NCI-H2227 treated with DMSO at 0.1 percent for 48 hours (cell line): ENCODE measurements around the gene BEST3.
"Not testable (repeated sequence)": the region's sequence is repeated elsewhere in the genome, so short reads cannot be mapped to it uniquely, and the experiment has no call there.

Experiments
- DNase-seq: peaks from one replicate; lab custom pipeline; 2025; lab: John Stamatoyannopoulos, UW

The BEST3 gene

DNA sequence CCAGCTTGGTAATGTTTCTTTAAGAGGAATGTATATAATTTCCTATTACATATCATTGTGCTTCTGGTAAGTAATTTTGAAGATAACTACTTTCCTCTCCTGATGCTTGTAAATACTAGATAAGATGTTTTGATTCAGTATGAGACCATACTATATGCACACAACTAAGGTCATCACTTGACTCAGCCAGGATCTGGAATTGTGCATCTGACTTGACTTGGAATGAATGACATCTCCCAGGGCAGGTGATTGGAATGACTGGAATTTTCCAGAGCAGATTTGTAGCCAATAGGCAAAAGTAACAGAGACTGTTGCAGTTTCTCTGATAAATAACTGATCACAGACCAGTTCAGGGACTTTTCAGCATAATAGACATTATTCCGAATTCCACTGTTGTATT is 11.1 kb downstream of the BEST3 start:
- no peak for DNase-seq

DNA sequence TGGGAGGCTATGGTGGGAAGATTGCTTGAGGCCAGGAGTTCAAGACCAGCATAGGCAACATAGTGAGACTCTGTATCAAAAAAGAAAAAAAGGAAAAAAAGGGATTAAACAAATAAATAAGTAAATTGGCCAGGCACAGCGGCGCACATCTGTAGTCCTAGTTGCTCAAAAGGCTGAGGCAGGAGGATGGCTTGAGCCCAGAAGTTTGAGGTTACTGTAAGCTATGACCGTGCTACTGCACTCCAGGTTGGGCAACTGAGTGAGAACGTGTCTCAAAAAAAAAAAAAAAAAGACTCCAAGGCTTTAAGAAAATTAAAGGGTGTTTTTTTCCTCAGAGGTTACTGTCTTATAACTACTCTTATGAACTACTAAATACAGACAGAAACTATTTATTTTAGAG is 11.7 kb downstream of the BEST3 start:
- DNase-seq: no peak

DNA sequence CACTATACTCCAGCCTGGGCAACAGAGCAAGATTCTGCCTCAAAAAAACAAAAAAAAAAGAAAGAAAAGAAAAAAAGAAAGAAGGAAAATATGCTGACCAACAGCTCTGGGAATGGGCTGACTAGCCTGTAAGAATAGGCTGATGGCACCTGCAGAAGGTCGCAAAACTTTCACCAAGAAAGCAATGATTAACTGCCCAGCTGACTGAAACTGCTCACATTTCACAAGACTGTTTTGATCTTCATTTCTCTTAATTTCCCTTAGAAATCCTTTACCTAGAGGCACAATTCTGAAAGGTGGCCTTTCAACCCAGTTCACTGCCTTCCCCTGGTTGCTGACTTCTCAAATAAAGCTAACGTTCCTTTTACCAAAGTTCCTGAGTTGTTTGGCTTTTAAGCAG is 12.4 kb downstream of the BEST3 start:
- DNase-seq: no peak

DNA sequence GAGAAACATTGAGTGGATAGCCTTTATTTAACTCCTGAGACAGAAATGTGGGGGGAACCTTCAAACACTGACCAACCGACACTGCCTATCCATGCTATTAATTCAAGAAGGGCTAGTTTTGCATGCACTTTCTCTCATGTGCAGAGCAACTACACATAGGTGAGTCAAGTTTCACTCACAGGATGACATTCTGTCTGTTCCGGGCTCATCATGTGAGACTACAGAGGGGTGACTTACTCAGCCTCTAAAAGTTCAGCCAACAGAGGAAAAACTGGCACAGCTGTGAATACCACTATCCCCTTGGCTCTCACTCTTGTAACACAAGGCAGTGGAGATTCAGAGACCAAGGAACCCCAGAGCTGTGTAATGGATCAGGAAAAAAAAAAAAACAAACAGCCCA is 13.3 kb downstream of the BEST3 start:
- DNase-seq: no peak

DNA sequence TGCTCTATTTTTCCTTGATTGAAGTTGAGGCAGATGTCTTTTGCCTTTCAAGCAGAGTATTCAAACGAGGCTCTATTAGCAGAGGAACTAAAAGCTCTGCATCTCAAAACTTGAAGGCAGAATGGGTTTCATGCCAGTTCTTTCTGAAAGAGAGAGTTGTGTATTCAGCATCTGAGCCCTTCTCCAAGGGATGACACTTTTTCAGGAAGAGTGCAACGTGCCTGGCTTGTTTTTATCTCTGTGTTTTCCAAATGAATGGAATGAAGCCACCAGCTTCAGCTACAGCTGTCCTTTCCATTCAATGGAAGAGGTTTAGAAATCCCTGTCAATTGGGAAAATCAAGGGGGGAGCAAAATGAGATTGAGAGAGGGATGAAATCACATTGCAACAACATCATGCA is 14.6 kb downstream of the BEST3 start:
- DNase-seq: no peak

DNA sequence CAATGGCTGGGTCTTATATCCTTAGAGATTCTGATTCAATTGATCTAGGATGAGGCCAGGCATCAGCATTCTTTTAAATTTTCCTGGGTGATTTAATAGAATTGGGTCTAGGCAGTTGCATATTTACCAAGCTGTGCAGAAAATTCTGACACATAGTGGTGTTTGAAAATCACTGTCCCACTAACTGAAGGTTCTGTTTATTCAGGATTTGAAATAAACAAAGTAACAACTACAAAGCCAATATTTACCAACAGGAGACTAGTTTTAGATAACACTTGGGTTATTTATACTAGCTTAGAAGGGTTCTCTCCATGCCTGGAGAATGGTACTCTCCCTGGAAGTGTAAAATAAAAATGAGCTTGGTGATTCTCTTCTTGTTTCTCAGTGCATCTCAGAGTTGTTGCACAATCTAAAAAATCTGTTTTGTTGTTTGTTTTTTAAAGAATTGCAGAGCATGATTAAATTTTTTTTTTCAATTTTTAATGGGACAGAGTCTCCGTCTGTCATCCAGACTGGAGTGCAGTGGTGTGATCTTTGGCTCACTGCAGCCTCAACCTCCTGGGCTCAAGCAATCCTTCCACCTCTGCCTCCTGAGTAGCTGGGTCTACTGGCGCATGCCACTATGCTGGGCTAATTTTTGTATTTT is 16.9 kb downstream of the BEST3 start:
- DNase-seq: no peak

DNA sequence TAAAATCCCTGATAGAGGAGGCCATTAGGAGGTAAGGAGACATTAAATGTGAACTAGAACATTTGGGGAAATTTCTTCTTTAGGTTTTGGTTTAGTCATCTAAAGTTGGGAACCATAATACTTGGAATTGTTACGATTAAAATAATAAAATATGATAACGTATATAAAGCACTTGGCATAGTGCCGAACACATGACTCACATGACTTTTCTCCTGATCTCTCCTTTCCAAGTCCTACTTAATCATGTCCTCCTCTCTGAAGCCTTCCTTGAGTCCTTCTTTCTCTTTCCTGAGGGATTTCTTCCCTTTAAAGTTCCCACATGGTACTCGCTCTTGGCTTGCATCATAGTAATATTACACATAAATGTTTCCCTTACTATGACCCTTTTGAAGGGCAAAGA is 20.0 kb downstream of the BEST3 start:
- DNase-seq: no peak

DNA sequence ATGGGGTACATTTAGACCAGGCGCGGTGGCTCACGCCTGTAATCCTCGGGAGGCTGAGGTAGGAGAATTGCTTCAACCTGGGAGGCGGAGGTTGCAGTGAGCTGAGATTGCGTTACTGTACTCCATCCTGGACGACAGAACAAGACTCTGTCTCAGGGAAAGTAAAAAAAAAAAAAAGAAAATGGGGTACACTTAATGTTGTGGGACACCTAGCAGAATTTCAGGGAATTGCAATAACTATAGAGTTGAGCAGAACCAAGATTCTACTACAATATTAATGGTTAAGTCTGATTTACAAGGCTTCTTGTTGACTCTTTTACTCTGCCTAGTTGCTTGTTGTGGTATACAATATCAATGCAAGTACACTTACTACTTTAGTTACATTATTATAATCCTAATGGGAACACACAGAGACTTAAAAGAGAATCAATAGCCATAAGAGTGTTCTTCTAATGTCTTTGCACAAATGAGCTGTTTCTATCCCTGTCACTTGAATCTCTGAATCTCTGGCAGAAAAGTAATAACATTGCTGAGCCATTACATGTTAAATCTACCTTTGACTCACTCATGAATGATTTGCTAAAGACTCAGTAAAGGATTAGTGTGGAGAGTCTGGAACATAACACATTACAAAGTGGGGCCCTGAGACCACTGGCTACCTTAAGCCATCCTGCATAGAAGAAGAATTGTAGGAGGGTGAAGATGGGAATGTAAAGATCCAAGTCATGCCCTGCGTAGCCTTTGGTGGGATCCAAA is 22.7 kb downstream of the BEST3 start:
- no peak for DNase-seq

DNA sequence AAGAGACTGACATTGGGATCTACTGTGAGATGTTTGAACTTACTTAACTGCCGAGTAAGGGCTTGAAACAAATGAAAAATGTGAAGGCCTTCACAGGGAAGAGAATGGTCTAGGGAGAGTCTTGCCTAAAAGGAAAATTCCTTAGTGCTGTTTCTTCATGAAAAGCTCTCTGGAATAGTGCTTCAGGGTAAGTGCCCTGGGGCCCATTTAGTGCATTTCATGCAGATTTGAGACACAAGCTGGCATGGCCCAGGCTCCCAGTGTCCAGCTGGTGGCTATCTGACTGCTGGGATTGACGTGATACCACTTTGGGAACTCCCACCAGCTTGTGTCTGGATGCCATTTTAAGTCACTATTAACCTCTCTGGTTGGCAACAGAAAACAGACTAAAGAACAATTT is 26.9 kb downstream of the BEST3 start:
- DNase-seq: no peak

DNA sequence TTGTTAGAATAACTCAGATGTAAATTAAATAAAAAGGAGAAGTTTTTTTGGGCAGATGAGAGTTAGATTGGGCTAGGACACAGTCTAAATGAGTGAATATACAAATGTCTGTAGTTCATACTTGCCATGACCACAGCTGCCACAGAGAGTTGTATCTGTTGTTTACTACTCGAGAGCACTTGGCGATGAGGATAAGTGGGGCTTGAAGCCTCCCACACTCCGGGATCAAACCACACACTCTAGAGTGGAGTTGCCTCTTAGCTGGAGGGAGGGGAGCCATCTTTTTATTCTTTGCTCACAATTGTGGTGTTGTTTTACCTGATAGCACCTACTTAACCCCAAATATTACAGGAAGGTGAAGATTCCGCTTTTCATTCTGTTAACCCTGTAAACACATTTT is 27.5 kb downstream of the BEST3 start:
- DNase-seq: peak; percentile 63

DNA sequence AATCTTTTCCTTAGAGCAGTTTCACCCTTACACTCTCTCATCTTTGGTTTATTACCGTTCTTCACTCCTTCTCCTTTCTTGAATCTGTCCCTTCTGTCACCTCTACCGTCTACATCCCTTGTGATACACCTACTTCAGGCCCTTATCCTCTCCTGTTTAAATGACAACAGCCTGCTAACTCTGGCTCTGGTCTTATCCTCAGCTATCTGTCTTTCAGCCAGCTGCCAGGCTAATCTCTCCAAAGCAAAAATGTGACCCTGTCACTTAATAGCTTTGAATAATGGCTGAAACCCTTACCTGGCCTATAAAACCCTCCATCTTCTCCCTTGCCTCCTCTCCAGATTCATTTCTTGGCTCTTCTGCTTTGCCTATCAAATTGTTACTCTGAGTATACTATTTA is 32.3 kb downstream of the BEST3 start:
- no peak for DNase-seq

DNA sequence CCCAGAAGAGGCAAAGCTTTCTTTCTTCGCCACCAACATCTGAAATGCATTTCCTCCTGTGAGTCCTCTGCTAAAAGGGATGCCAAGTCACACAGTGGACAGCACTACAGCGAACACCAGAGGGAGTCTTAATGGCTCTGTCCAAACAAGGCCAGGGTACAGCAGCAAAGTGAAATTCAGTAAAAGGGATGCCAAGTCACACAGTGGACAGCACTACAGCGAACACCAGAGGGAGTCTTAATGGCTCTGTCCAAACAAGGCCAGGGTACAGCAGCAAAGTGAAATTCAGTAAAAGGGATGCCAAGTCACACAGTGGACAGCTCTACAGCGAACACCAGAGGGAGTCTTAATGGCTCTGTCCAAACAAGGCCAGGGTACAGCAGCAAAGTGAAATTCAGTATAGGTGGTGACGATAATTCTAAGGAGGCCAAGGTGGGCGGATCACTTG is 34.1 kb downstream of the BEST3 start:
- DNase-seq: not testable (repeated sequence)

DNA sequence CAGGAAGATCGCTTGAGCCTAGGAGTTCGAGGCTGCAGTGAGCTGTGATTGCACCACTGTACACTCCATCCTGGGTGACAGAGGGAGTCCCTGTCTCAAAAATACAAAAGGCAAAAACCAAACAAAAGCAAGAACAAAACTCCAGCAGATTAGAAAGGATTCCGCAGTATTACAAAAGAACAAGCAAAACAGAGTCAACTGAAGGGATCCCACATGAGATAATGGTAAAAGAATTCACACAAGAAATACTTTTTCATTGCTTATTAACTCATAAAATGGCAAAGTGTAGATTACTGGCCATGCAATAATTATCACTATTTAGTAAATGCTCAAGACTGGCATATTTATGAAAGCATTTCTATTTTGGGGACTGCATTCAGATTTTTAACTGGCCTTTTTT is 35.4 kb downstream of the BEST3 start:
- no peak for DNase-seq

DNA sequence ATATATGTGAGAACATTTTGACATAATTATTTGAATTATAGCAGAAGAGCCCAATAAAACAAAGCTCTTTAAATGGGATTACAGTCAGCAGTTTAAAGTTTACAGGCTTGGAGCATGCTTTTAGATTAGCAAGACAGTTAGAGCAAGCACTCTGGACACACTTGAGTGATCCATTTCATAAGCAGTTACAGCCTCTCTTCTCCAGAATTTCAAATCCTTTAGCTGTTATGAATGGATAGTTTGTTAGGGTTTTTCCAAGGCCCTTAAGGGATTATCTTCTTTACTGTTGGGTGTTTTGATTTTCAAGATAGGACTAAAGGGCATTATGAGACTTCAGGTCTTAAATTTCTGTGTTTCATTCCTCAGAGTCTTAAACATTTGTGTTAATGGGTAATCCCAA is 36.3 kb downstream of the BEST3 start:
- DNase-seq: no peak

DNA sequence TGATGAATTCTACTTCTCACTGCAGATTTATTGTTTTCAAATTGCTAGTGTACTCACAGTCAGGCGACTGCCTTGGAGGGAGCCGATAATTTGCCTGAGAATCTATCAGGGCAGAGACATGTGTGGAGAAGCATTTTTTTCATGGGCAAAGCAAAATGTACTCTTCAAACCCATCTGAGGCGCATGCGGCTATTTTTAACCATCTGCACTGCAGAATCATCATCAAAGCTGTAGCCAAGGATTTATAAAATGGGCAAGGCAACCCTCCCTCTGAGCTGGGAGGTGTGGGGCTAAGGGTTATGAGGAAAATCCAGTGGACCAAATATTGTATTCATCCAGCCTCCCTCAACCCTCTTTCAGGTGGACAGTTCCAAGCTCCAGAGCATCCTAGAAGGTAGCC is 37.7 kb downstream of the BEST3 start:
- no peak for DNase-seq

DNA sequence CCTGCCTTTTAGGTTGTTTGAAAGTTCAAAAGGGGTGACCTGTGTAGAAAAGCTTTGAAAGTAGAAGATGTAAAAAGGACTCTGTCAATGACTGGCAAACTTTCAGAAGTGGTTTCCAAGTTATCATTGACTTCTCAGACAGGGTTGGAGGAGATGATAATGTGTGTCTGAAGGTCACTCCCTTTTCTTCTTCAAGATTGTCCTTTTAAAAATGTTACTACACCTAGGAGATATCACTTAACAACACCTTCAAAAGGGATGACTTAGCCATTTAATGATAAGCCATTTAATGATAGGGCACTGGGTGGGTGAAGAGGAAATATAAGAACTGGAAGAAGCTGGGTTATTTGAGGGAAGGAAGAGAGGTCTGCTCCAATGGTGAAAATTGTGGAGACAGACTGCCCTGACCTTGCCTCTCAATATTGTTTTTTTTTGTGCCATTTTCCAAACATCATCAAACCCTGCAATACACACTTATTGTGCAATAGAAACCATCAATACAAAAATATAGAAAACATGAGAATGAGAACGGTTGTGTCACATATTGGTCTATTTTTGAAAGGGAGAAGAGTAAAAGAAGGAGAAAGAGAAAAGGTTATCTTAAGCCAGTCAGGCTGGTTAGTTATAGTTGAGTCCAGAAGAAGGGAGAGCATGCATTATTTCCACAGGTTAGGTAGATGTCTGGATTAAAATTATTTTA is 38.8 kb downstream of the BEST3 start:
- peak; percentile 12 for DNase-seq

DNA sequence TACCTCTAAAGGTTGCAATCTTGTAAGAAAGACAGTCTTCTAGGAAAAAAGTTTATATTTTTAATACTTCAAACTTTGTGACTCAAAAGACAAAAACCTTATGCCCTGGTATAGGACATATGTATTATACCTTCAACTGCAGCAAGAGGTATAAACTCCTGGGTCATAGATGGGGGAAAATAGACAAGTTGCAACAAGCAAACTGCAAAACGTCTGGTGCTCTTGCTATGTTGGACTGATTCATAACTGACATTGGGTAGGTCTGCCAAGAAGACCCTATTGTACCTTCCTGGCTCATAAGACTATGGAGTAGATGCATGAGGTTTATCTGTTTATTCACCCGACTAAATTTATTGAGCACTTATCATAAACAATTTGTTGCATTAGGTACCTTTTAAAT is 40.9 kb downstream of the BEST3 start:
- DNase-seq: no peak

DNA sequence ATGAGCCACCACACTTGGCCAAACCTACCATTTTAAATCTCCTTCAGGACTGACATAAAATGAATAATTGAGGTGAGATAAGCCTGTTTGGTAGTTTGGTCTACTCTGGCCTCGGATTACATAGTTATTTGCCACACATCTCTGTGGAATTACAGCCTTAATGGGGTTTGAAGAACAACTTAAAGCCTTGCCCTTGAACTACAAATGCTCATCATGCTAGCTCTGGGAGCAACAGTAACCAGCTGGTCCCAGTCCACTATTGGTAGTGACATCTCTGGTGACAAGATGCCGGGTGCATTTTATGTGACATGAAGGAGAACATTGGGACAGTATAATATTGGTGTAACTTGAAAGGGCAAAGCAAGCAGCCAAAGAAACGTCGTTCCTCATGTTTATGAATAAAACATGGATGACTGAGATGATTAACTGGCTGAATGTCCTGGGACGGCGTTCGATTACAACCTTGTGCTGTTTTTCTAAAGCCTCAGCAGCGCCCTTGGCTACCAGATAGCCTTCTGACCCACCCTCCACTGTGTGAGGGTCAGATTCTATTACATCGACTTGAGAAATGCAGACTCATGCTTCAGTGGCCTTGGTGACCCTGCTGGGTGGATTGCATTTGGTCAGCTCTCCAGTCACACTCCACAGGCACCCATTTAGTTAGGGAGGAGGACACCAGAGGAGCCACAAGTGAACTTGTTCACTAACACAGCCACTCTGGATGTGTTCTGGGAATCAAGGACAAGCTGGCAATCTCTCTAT is 41.5 kb downstream of the BEST3 start:
- no peak for DNase-seq

DNA sequence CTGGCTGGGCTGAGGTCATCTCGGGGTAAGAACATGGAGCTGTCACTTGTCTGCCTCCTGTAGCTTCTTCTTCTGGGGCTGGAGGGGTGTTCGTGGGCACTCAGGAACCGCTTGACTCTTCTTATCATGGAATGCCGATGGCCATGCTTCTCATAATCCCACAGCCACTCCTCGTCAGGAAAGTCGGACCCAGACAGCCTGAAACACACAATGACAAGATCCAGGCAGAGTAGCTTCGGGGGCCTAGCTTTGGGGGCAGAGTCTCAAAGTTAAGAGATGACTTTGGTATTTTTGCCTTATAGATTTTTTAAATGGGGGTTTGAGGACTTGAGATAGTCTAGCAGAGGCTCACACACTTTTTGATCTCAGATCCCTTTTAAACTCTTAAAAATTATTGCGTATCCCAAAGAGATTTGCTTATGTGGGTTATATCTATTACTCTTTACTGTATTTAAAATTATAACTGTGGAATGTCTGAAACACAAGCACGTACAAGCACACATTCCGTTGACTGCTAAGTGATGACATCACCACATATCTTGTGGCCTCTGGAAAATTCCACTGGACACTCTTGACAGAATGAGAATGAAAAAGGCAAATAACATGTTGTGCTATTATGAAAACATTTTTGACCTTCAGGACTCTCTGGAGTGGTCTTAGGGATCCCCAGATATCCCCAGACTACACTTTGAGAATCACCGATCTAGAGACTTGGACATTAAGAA is 43.3 kb downstream of the BEST3 start:
- DNase-seq: no peak

DNA sequence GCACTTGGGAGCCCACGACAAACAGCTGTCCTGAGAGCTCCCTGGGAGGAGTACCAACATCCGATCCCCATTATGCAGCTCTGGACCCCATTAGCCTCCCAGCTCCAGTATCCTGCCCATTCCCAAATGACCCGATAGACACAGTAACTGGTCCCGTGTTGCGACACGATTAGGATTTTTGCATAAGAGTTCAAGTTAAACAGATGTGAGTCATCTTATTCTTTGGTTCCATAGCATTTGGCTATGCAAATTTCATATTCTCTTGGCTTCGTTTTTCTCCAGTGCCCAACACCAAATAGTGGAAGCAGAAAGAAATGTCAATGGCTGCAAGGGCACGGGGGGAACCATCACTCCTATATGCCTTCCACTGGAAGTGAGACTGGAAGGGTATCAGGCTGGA is 45.4 kb downstream of the BEST3 start:
- no peak for DNase-seq

DNA sequence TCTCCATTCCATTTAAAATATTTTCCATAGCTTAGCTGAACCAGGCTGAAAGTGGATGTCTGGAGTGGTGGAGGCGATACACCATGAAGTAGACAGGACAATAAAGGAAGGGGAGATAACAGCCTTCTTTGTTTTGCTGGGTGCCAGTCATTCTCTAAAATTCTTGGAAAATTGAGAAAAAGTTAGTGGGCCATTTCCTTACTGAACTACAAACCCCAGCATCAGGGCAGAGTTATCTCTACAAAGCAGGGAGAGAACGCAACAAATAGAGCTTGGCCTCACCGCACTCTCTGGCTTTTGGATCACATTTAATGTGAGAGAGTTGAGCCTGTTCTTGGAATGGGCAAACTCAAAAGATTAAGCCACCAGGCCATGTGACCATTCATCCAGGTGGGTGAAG is 47.2 kb downstream of the BEST3 start:
- no peak for DNase-seq

DNA sequence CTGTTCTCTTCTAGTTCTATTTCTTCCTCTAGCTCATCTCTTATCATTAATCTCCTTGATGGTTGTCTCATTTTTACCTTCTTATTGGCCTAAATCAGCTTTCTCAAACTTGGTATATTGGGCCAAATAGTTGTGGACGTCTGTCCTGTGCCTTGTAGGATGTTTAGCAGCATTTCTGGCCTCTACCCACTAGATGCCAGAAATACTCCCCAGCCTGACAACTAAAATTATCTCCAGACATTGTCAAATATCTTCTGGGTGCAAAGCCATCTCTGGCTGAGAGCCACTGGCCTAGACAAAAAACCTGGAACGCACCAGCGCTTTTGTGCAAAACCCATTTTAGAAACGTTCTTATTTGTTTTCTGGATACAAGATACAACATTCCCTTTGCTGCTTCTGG is 49.6 kb downstream of the BEST3 start:
- no peak for DNase-seq
